Measurements from ENCODE around the gene CIROP. TPM values are rescaled to one million over a fixed set of nuclear protein-coding genes. Genes with fewer than 3 reads are reported as not detected.

CIROP gene
- total and polyA plus RNA-seq, 9 of the 15 experiments (the other 6 are each of a cell fraction or from before 2014, with no cell fraction given), result not detected

GRCh38 chr14:23120541-23121251, 15.9 kb upstream of the CIROP start (continued):
- TF ChIP-seq NRF1 (conservative IDR thresholded peaks at IDR 0.05 in 1 of 2, IDR thresholded peaks at IDR 0.05 in 1 of 2) (no peak; a peak in 1 of 4 replicates), SOX6 (IDR thresholded peaks at IDR 0.05) (peak; percentile 81), ARID2 (IDR thresholded peaks at IDR 0.05) (peak; percentile 100), NKRF (IDR thresholded peaks at IDR 0.05; ENCODE audit: borderline replicate concordance) (no peak), HNRNPK (IDR thresholded peaks at IDR 0.05; ENCODE audit: low read depth, low read length, poor library complexity, severe bottlenecking) (no peak), TEAD2 (tag; IDR thresholded peaks at IDR 0.05) (no peak), ZBTB12 (CRISPR knock-in tag; IDR thresholded peaks at IDR 0.05) (no peak), NONO (IDR thresholded peaks at IDR 0.05; ENCODE audit: low read depth in 2 of 2, low read length in 1 of 2) (peak in 1 of 2 experiments; percentile 55; a peak in 2 of 4 replicates), ZNF217 (CRISPR knock-in tag; IDR thresholded peaks at IDR 0.05) (no peak), IFI16 (CRISPR knock-in tag; IDR thresholded peaks at IDR 0.05) (no peak), RFX7 (CRISPR knock-in tag; IDR thresholded peaks at IDR 0.05) (no peak), ZNF274 (IDR thresholded peaks at IDR 0.05; ENCODE audit: borderline replicate concordance, low read depth, low read length) (0 out of 2 replicates have a peak, but pooled peaks have one; percentile 33), RNF2 (IDR thresholded peaks at IDR 0.05) (no peak), ZNF584 (CRISPR knock-in tag; IDR thresholded peaks at IDR 0.05; ENCODE audit: low read depth) (no peak), ZNF3 (CRISPR knock-in tag; IDR thresholded peaks at IDR 0.05) (no peak), PML (IDR thresholded peaks at IDR 0.05; ENCODE audit: low read length) (peak; percentile 81), SMARCB1 (IDR thresholded peaks at IDR 0.05; ENCODE audit: insufficient read length, low read depth) (no peak), CGGBP1 (CRISPR knock-in tag; IDR thresholded peaks at IDR 0.05) (no peak), HOXB6 (CRISPR knock-in tag; IDR thresholded peaks at IDR 0.05; ENCODE audit: borderline replicate concordance) (no peak), POLR2B (IDR thresholded peaks at IDR 0.05; ENCODE audit: low read depth, partially characterized antibody) (no peak), MEF2A (IDR thresholded peaks at IDR 0.05; ENCODE audit: control insufficient read depth, low read depth, low read length) (no peak), ZNF347 (CRISPR knock-in tag; IDR thresholded peaks at IDR 0.05; ENCODE audit: low read depth) (no peak), HDAC3 (IDR thresholded peaks at IDR 0.05; ENCODE audit: borderline replicate concordance, partially characterized antibody) (peak; percentile 57), DMBX1 (CRISPR knock-in tag; IDR thresholded peaks at IDR 0.05; ENCODE audit: borderline replicate concordance) (no peak), IRF9 (tag; IDR thresholded peaks at IDR 0.05) (no peak)

All from K562 (cell line).